Gastrocnemius medialis (tissue), 4 donors: ENCODE data around the gene PEAK3.

Experiments used
- POLR2A ChIP-seq, 2 donors: fragments of 450-650 bp; IDR thresholded peaks; one replicate each; pipeline ENCODE4 v1.6.1; 2017; ENCODE audit warnings: antibody characterized with exemption in 2 of 2, mild to moderate bottlenecking in 2 of 2, moderate library complexity in 2 of 2
- TF ChIP-seq, protein P1 (sequence below), 5 experiments: fragments of 450-650 bp in 3 of 5; fragments of 200-600 bp in 2 of 5; sonication (generic) in 2 of 5; IDR thresholded peaks in 4 of 5; conservative IDR thresholded peaks in 1 of 5; 1 replicate in 4 of 5; 2 replicates in 1 of 5; pipeline ENCODE4 v1.5.1; 2016 to 2019; ENCODE audit warnings: antibody characterized with exemption in 5 of 5, mild to moderate bottlenecking in 3 of 5, moderate library complexity in 3 of 5

DNA sequence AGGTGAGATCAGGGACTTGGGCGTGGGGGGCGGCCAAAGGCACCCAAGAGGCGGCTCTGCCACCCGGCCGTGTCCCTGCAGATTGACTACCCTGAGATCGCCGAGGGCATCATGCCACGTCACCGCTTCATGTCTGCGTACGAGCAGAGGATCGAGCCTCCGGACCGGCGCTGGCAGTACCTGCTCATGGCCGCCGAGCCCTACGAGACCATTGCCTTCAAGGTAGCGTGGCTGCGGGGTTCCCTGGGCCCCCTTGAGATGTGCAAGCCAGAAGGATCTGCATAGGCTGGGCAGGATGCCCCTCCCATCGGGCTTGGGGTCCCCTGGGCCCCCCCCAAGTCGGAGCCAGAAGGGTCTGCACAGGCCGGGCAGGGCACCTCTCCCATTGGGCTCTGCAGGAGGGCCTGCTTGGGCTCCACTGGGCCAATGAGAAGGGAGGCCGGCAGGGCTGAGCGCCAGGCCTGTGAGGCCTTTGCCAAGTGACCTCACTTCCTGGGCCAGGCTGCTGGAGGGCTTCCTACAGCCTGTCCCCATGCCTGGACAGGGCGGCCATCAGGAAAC is 35.1 kb downstream of the PEAK3 start:
- TF ChIP-seq, protein P1, sequence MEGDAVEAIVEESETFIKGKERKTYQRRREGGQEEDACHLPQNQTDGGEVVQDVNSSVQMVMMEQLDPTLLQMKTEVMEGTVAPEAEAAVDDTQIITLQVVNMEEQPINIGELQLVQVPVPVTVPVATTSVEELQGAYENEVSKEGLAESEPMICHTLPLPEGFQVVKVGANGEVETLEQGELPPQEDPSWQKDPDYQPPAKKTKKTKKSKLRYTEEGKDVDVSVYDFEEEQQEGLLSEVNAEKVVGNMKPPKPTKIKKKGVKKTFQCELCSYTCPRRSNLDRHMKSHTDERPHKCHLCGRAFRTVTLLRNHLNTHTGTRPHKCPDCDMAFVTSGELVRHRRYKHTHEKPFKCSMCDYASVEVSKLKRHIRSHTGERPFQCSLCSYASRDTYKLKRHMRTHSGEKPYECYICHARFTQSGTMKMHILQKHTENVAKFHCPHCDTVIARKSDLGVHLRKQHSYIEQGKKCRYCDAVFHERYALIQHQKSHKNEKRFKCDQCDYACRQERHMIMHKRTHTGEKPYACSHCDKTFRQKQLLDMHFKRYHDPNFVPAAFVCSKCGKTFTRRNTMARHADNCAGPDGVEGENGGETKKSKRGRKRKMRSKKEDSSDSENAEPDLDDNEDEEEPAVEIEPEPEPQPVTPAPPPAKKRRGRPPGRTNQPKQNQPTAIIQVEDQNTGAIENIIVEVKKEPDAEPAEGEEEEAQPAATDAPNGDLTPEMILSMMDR (IDR thresholded peaks at IDR 0.05 in 4 of 5, conservative IDR thresholded peaks at IDR 0.05 in 1 of 5) = no peak
- TF ChIP-seq POLR2A (IDR thresholded peaks at IDR 0.05) = no peak
